OCI-LY7 (cell line): ENCODE data around the gene MAGOHB.

ENCODE experiments used
- CTCF ChIP-seq: fragments of 200-600 bp; sonication (generic); conservative IDR thresholded peaks from 2 replicates; pipeline ENCODE4 v1.5.1; 2014; ENCODE audit warnings: mild to moderate bottlenecking, antibody characterized with exemption, low read length, moderate library complexity, mixed read lengths
- EZH2phosphoT487 ChIP-seq: fragments of 200-600 bp; sonication (generic); IDR thresholded peaks from 2 replicates; pipeline ENCODE4 v1.6.1; 2018; ENCODE audit warnings: low read depth, borderline replicate concordance, mild to moderate bottlenecking, mixed run types, antibody characterized with exemption, low read length, moderate library complexity, mixed read lengths

DNA sequence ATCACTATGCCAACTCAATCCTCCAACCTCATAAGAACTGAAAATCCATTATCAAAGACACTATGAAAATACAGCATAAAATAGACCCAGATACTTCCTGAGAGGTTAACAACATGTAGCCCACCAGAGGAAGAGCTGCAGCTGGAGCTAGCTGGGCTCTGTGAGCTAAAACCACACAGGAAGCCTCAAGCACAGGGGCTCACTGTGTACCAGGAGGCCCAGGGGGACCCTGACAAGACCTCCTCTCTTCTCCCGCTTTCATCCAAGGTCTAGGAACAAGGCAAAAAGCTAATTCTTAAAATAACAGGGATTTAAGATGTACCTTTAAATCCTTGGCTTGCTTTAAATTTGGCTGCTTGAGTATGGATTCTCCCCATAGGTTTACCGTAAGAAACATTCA is 54.2 kb downstream of the MAGOHB start:
- TF ChIP-seq CTCF: no peak
- TF ChIP-seq EZH2phosphoT487: no peak
